ENCODE results near the gene SEC14L5.
A peak's percentile ranks its signal among the peaks of the same experiment; 100 is the strongest.

The SEC14L5 gene

GRCh38 chr16:5056352-5056751 is 98.2 kb downstream of the SEC14L5 start:
- CTCF ChIA-PET: interaction anchor here (0.7 to 7.2 kb wide), 12 partner anchors 8 to 78 kb away, joined by 3 to 41 read pairs (median 5); partner anchors contain the start of genes ALG1 and C16orf89
- no peak overlapping the region for H3K4me3 ChIP-seq (ENCODE audit: control insufficient read depth in 1 of 7, extremely low read depth in 1 of 7, insufficient read depth in 4 of 7, low read depth in 2 of 7, low read length in 6 of 7)
- H3K36me3 ChIP-seq (ENCODE audit: control insufficient read depth in 4 of 4, insufficient read depth in 4 of 4, low read length in 3 of 4): no peaks in the 10 kb centered on the region
- 4% methylated on average over 11 of the region's 11 CpGs for WGBS (ENCODE audit: insufficient coverage)
- H3K27me3 ChIP-seq (replicated peaks in 2 of 5; ENCODE audit: control insufficient read depth in 4 of 5, insufficient read depth in 5 of 5, low read length in 4 of 5): no peaks in the 10 kb centered on the region
- DNase-seq: peak; percentile 58 to 73 (median 70)
- POLR2A ChIA-PET: no interaction called here
- peaks cover 0 to 5% (median under 1%) of the 10 kb centered on the region in 4 experiments for H3K4me1 ChIP-seq (ENCODE audit: control extremely low read depth in 1 of 4, control insufficient read depth in 4 of 4, insufficient read depth in 4 of 4, low read length in 3 of 4)
- no peaks in the 10 kb centered on the region for H3K9me3 ChIP-seq (ENCODE audit: control extremely low read depth in 1 of 5, control insufficient read depth in 4 of 5, insufficient read depth in 2 of 5, low read depth in 1 of 5, low read length in 4 of 5)
- H3K27ac ChIP-seq (ENCODE audit: insufficient read depth in 1 of 2, low read depth in 1 of 2, low read length in 2 of 2, poor library complexity in 1 of 2, severe bottlenecking in 2 of 2): no peak overlapping the region

GRCh38 chr16:5058476-5058875 is 100.3 kb downstream of the SEC14L5 start:
- H3K4me3 ChIP-seq (ENCODE audit: control insufficient read depth in 1 of 7, extremely low read depth in 1 of 7, insufficient read depth in 4 of 7, low read depth in 2 of 7, low read length in 6 of 7): no peak overlapping the region
- no peaks in the 10 kb centered on the region for H3K27me3 ChIP-seq (replicated peaks in 2 of 5; ENCODE audit: control insufficient read depth in 4 of 5, insufficient read depth in 5 of 5, low read length in 4 of 5)
- 85% methylated on average over 7 of the region's 7 CpGs for WGBS (ENCODE audit: insufficient coverage)
- no peak overlapping the region for H3K27ac ChIP-seq (ENCODE audit: insufficient read depth in 1 of 2, low read depth in 1 of 2, low read length in 2 of 2, poor library complexity in 1 of 2, severe bottlenecking in 2 of 2)
- ChIA-PET CTCF (interaction anchor here (1.3 to 7.2 kb wide), 4 partner anchors 15 to 34 kb away, joined by 3 to 41 read pairs (median 4); no protein-coding TSS in a partner anchor), POLR2A (no interaction called here)
- H3K36me3 ChIP-seq (ENCODE audit: control insufficient read depth in 4 of 4, insufficient read depth in 4 of 4, low read length in 3 of 4): no peaks in the 10 kb centered on the region
- DNase-seq: no peak
- H3K9me3 ChIP-seq (ENCODE audit: control extremely low read depth in 1 of 5, control insufficient read depth in 4 of 5, insufficient read depth in 2 of 5, low read depth in 1 of 5, low read length in 4 of 5): no peaks in the 10 kb centered on the region
- H3K4me1 ChIP-seq (ENCODE audit: control extremely low read depth in 1 of 4, control insufficient read depth in 4 of 4, insufficient read depth in 4 of 4, low read length in 3 of 4): peaks cover 0 to 5% (median 2%) of the 10 kb centered on the region in 4 experiments

GRCh38 chr16:5059386-5060072 is 101.4 kb downstream of the SEC14L5 start:
- H3K4me1 ChIP-seq (ENCODE audit: control extremely low read depth in 1 of 4, control insufficient read depth in 4 of 4, insufficient read depth in 4 of 4, low read length in 3 of 4): peaks cover 0 to 5% (median 2%) of the 10 kb centered on the region in 4 experiments
- no peak overlapping the region for H3K4me3 ChIP-seq (ENCODE audit: control insufficient read depth in 1 of 7, extremely low read depth in 1 of 7, insufficient read depth in 4 of 7, low read depth in 2 of 7, low read length in 6 of 7)
- ChIA-PET CTCF (interaction anchor here (1.5 to 7.2 kb wide), 4 partner anchors 12 to 33 kb away, joined by 3 to 41 read pairs (median 4); no protein-coding TSS in a partner anchor), POLR2A (no interaction called here)
- H3K36me3 ChIP-seq (ENCODE audit: control insufficient read depth in 4 of 4, insufficient read depth in 4 of 4, low read length in 3 of 4): no peaks in the 10 kb centered on the region
- peaks cover 0 to under 1% (median 0%) of the 10 kb centered on the region in 5 experiments for H3K27me3 ChIP-seq (replicated peaks in 2 of 5; ENCODE audit: control insufficient read depth in 4 of 5, insufficient read depth in 5 of 5, low read length in 4 of 5)
- no peaks in the 10 kb centered on the region for H3K9me3 ChIP-seq (ENCODE audit: control extremely low read depth in 1 of 5, control insufficient read depth in 4 of 5, insufficient read depth in 2 of 5, low read depth in 1 of 5, low read length in 4 of 5)
- no peak overlapping the region for H3K27ac ChIP-seq (ENCODE audit: insufficient read depth in 1 of 2, low read depth in 1 of 2, low read length in 2 of 2, poor library complexity in 1 of 2, severe bottlenecking in 2 of 2)
- no peak for DNase-seq
- WGBS (ENCODE audit: insufficient coverage): 94% methylated on average over 4 of the region's 6 CpGs

- Histone ChIP-seq H3K36me3 (ENCODE audit: control insufficient read depth in 4 of 4, insufficient read depth in 4 of 4, low read length in 3 of 4) (no peaks in the 10 kb centered on the region), H3K27me3 (replicated peaks in 2 of 5; ENCODE audit: control insufficient read depth in 4 of 5, insufficient read depth in 5 of 5, low read length in 4 of 5) (peaks cover 0 to 5% (median 0%) of the 10 kb centered on the region in 5 experiments), H3K27ac (ENCODE audit: insufficient read depth in 1 of 2, low read depth in 1 of 2, low read length in 2 of 2, poor library complexity in 1 of 2, severe bottlenecking in 2 of 2) (no peak overlapping the region), H3K4me3 (ENCODE audit: control insufficient read depth in 1 of 7, extremely low read depth in 1 of 7, insufficient read depth in 4 of 7, low read depth in 2 of 7, low read length in 6 of 7) (no peak overlapping the region), H3K9me3 (ENCODE audit: control extremely low read depth in 1 of 5, control insufficient read depth in 4 of 5, insufficient read depth in 2 of 5, low read depth in 1 of 5, low read length in 4 of 5) (no peaks in the 10 kb centered on the region), H3K4me1 (ENCODE audit: control extremely low read depth in 1 of 4, control insufficient read depth in 4 of 4, insufficient read depth in 4 of 4, low read length in 3 of 4) (peaks cover 0 to 5% (median 2%) of the 10 kb centered on the region in 4 experiments)
- DNase-seq: no peak
- POLR2A ChIA-PET: no interaction called here
- CTCF ChIA-PET: interaction anchor here (1.1 to 1.8 kb wide), 4 partner anchors 13 to 18 kb away, joined by 3 to 4 read pairs (median 4); no protein-coding TSS in a partner anchor
- 99% methylated on average over 7 of the region's 10 CpGs for WGBS (ENCODE audit: insufficient coverage)
These were observed 102.0 kb downstream of the SEC14L5 start for GRCh38 chr16:5060073-5060641.

GRCh38 chr16:5062051-5062450 is 103.9 kb downstream of the SEC14L5 start:
- H3K27ac ChIP-seq (ENCODE audit: insufficient read depth in 1 of 2, low read depth in 1 of 2, low read length in 2 of 2, poor library complexity in 1 of 2, severe bottlenecking in 2 of 2): no peak overlapping the region
- H3K27me3 ChIP-seq (replicated peaks in 2 of 5; ENCODE audit: control insufficient read depth in 4 of 5, insufficient read depth in 5 of 5, low read length in 4 of 5): peaks cover 0 to 5% (median 0%) of the 10 kb centered on the region in 5 experiments
- 95% methylated on average over 11 of the region's 11 CpGs for WGBS (ENCODE audit: insufficient coverage)
- ChIA-PET POLR2A (no interaction called here), CTCF (no interaction called here)
- H3K9me3 ChIP-seq (ENCODE audit: control extremely low read depth in 1 of 5, control insufficient read depth in 4 of 5, insufficient read depth in 2 of 5, low read depth in 1 of 5, low read length in 4 of 5): no peaks in the 10 kb centered on the region
- no peak for DNase-seq
- H3K4me1 ChIP-seq (ENCODE audit: control extremely low read depth in 1 of 4, control insufficient read depth in 4 of 4, insufficient read depth in 4 of 4, low read length in 3 of 4): peaks cover 0 to 2% (median 0%) of the 10 kb centered on the region in 4 experiments
- no peak overlapping the region for H3K4me3 ChIP-seq (ENCODE audit: control insufficient read depth in 1 of 7, extremely low read depth in 1 of 7, insufficient read depth in 4 of 7, low read depth in 2 of 7, low read length in 6 of 7)
- no peaks in the 10 kb centered on the region for H3K36me3 ChIP-seq (ENCODE audit: control insufficient read depth in 4 of 4, insufficient read depth in 4 of 4, low read length in 3 of 4)

GRCh38 chr16:5062790-5063765 is 104.9 kb downstream of the SEC14L5 start:
- Histone ChIP-seq H3K4me3 (ENCODE audit: control insufficient read depth in 1 of 7, extremely low read depth in 1 of 7, insufficient read depth in 4 of 7, low read depth in 2 of 7, low read length in 6 of 7) (no peak overlapping the region), H3K36me3 (ENCODE audit: control insufficient read depth in 4 of 4, insufficient read depth in 4 of 4, low read length in 3 of 4) (no peaks in the 10 kb centered on the region), H3K9me3 (ENCODE audit: control extremely low read depth in 1 of 5, control insufficient read depth in 4 of 5, insufficient read depth in 2 of 5, low read depth in 1 of 5, low read length in 4 of 5) (no peaks in the 10 kb centered on the region), H3K4me1 (ENCODE audit: control extremely low read depth in 1 of 4, control insufficient read depth in 4 of 4, insufficient read depth in 4 of 4, low read length in 3 of 4) (peaks cover 0 to 2% (median 0%) of the 10 kb centered on the region in 4 experiments), H3K27ac (ENCODE audit: insufficient read depth in 1 of 2, low read depth in 1 of 2, low read length in 2 of 2, poor library complexity in 1 of 2, severe bottlenecking in 2 of 2) (no peak overlapping the region), H3K27me3 (replicated peaks in 2 of 5; ENCODE audit: control insufficient read depth in 4 of 5, insufficient read depth in 5 of 5, low read length in 4 of 5) (peaks cover 0 to 5% (median 0%) of the 10 kb centered on the region in 5 experiments)
- ChIA-PET CTCF (interaction anchor here (1.7 kb wide), 1 partner anchor 29 kb away, joined by 4 read pairs; no protein-coding TSS in a partner anchor), POLR2A (no interaction called here)
- no peak for DNase-seq
- WGBS (ENCODE audit: insufficient coverage): 90% methylated on average over 13 of the region's 19 CpGs
